Type B pancreatic cell (in vitro differentiated cells): Measurements from ENCODE around the gene PIP5K1A. TPM values are rescaled to one million over a fixed set of nuclear protein-coding genes. Genes with fewer than 3 reads are reported as not detected.

Source experiments
- DNase-seq: peaks from one replicate; pipeline ENCODE4 v3.0.0; 2021; ENCODE audit warnings: mixed read lengths; ENCODE audit not compliant: unreplicated experiment; ENCODE audit errors: extremely low spot score
- H3K27ac Mint-ChIP-seq: 2 replicates; pipeline ENCODE4 v1.8.0; 2021; ENCODE audit warnings: mild to moderate bottlenecking, mixed read lengths
- H3K27me3 Mint-ChIP-seq: 2 replicates; pipeline ENCODE4 v1.8.0; 2021; ENCODE audit warnings: mixed read lengths
- H3K36me3 Mint-ChIP-seq: 2 replicates; pipeline ENCODE4 v1.8.0; 2021; ENCODE audit warnings: mixed read lengths
- H3K4me1 Mint-ChIP-seq: one replicate; pipeline ENCODE4 v1.8.0; 2021; ENCODE audit warnings: mixed read lengths; ENCODE audit not compliant: unreplicated experiment
- H3K4me3 Mint-ChIP-seq: 2 replicates; pipeline ENCODE4 v1.8.0; 2021; ENCODE audit warnings: mild to moderate bottlenecking, mixed read lengths
- H3K9me3 Mint-ChIP-seq: 2 replicates; pipeline ENCODE4 v1.8.0; 2021; ENCODE audit warnings: mixed read lengths
- total RNA-seq: library from RNA; stranded (reverse); gene quantifications from 2 replicates; pipeline ENCODE4 v1.2.1, GENCODE V29; 2021; ENCODE audit warnings: low replicate concordance
- TF ChIP-seq, protein P1 (sequence below): fragments of 200-600 bp; sonication (generic); conservative IDR thresholded peaks from 2 replicates; pipeline ENCODE4 v1.5.0; 2021; ENCODE audit warnings: antibody characterized with exemption, mild to moderate bottlenecking

Gene PIP5K1A
- total RNA-seq, 1 donor from 2014 or later, result 77.3 TPM

DNA sequence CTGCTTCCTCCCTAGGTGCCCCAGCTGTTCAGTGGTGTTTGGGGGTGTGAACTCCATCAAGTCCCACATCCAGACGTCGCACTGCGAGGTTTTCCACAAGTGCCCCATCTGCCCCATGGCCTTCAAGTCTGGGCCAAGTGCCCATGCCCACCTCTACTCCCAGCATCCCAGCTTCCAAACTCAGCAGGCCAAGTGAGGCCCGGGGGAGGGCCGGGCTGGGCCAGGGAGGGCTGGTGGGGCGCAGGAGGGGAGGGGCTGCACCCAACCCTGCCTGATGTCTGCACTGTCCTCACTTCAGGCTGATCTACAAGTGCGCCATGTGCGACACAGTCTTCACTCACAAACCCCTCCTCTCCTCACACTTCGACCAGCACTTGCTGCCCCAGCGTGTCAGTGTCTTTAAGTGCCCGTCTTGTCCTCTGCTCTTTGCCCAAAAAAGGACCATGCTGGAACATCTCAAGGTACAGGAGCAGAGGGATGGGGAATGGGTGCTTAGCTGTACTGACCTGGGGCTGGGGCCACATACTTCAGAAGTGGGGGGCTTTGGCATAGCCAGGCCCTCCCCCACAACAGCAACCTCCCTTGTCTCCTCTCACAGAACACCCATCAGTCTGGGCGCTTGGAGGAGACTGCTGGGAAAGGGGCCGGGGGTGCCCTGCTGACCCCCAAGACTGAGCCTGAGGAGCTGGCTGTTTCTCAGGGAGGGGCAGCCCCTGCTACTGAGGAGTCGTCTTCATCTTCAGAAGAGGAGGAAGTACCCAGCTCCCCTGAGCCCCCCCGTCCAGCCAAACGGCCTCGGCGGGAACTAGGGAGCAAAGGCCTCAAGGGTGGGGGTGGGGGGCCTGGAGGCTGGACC lies 91.0 kb downstream of the PIP5K1A start:
- Mint-ChIP-seq H3K27me3 (no peaks in the 10 kb centered on the region), H3K4me1 (peaks cover 4% of the 10 kb centered on the region), H3K27ac (peak overlapping the region; percentile 33), H3K9me3 (no peaks in the 10 kb centered on the region), H3K36me3 (peaks cover 23% of the 10 kb centered on the region), H3K4me3 (no peak overlapping the region)
- TF ChIP-seq, protein P1, sequence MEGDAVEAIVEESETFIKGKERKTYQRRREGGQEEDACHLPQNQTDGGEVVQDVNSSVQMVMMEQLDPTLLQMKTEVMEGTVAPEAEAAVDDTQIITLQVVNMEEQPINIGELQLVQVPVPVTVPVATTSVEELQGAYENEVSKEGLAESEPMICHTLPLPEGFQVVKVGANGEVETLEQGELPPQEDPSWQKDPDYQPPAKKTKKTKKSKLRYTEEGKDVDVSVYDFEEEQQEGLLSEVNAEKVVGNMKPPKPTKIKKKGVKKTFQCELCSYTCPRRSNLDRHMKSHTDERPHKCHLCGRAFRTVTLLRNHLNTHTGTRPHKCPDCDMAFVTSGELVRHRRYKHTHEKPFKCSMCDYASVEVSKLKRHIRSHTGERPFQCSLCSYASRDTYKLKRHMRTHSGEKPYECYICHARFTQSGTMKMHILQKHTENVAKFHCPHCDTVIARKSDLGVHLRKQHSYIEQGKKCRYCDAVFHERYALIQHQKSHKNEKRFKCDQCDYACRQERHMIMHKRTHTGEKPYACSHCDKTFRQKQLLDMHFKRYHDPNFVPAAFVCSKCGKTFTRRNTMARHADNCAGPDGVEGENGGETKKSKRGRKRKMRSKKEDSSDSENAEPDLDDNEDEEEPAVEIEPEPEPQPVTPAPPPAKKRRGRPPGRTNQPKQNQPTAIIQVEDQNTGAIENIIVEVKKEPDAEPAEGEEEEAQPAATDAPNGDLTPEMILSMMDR, result no peak
- DNase-seq, result no peak

DNA sequence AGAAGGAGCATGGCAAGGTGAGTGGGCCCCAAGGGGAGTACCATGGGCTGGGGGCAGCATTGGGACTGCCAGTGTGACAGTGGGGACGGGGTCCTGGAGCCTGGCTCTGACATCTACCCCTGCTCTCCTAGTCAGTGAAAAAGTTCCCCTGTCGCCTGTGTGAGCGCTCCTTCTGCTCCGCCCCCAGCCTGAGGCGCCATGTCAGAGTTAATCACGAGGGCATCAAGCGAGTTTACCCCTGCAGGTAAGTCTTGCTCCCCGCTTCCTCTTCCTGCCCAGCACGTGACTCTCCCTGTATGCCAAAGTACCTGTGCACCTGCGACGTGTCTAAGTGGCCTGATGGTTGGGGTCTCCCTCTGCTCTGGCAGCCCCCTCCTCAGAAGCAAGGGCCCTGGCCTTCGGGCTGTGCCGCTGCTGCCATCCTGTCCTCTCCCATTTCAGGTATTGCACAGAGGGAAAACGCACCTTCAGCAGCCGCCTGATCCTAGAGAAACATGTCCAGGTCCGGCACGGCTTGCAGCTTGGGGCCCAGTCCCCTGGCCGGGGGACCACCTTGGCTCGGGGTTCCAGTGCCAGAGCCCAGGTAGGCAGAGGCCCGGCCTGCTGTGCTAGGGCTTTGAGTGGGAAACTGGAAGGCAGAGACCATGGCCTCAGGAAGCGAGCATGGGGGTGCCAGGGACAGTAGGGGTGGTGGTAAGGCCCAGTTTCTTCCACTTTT lies 91.8 kb downstream of the PIP5K1A start:
- no peak overlapping the region for H3K27ac Mint-ChIP-seq
- no peaks in the 10 kb centered on the region for H3K9me3 Mint-ChIP-seq
- no peak for DNase-seq

DNA sequence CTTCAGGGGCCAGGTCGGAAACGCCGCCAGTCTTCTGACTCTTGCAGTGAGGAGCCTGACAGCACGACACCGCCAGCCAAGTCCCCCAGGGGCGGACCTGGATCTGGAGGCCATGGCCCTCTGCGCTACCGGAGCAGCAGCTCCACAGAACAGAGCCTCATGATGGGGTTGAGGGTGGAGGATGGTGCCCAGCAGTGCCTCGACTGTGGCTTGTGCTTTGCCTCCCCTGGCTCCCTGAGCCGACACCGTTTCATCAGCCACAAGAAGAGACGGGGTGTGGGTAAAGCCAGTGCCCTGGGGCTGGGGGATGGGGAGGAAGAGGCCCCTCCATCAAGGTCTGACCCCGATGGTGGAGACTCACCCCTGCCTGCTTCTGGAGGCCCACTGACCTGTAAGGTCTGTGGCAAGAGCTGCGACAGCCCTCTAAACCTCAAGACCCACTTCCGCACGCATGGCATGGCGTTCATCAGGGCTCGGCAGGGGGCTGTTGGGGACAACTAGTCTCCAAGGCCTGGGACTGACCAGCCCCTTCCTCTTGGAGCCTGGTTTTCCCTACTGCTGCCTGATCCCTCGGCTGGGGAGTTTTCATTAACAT lies 92.5 kb downstream of the PIP5K1A start:
- no peaks in the 10 kb centered on the region for H3K27me3 Mint-ChIP-seq
- no peaks in the 10 kb centered on the region for H3K9me3 Mint-ChIP-seq
- TF ChIP-seq, protein P1, result no peak
- no peaks in the 10 kb centered on the region for H3K4me1 Mint-ChIP-seq
- H3K27ac Mint-ChIP-seq, result no peak overlapping the region
- H3K36me3 Mint-ChIP-seq, result peaks cover 22% of the 10 kb centered on the region
- DNase-seq, result no peak
- no peak overlapping the region for H3K4me3 Mint-ChIP-seq

More for the DNA sequence above, 91.8 kb downstream of the PIP5K1A start:
- TF ChIP-seq, protein P1, result no peak
- Mint-ChIP-seq H3K4me1 (no peaks in the 10 kb centered on the region), H3K27me3 (no peaks in the 10 kb centered on the region), H3K4me3 (no peak overlapping the region), H3K36me3 (peaks cover 22% of the 10 kb centered on the region)

DNA sequence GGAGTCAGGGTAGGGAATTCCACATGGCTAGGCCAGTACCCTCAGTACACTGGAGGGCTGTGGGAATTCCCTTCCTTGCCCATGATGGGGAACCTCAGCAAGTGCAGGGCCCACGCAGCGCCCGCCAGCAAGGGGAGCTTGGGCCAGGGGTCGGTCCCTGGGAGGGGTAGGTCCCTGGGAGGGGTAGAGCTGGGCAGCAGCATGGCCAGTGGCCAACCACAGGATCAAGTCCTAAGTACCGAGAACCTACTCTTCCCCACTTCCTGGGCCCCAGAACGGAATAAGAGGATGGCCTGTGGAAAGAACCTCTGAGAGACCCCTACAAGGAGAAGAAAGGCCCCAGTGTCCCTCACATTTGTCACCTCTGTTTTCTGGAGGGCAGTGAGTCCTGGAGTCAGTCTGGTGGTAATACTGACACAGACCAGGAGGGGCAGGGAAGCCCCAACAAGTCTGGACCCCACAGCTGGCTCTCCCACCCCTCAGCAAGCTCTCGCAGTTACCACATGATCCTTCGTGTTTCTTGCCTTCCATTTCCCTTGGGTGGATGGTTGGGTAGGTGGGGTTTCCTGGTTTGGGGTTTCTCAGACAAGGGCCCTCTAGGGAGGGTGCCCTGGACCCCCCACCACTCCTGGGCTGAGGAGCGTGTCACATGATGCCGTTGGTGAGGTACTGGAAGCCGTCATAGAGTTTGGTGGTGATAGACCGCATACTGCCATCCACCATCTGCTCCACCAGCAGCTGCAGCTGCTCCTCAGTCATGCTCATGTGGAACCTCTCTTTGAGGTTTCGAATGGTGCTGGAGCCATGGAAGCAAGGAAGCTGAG lies 94.1 kb downstream of the PIP5K1A start:
- Mint-ChIP-seq H3K27ac (no peak overlapping the region), H3K36me3 (peaks cover 17% of the 10 kb centered on the region), H3K9me3 (no peaks in the 10 kb centered on the region)

More for the DNA sequence above, 94.1 kb downstream of the PIP5K1A start:
- TF ChIP-seq, protein P1, result no peak
- Mint-ChIP-seq H3K4me3 (no peak overlapping the region), H3K4me1 (no peaks in the 10 kb centered on the region), H3K27me3 (no peaks in the 10 kb centered on the region)
- DNase-seq, result no peak
